WTC11 (cell line): ENCODE measurements around the gene G6PC3. TPM values are rescaled to one million over a fixed set of nuclear protein-coding genes. Genes with fewer than 3 reads are reported as not detected.

Source experiments
- ATAC-seq: fragments of 200-7000 bp; cut with Tn5 transposase; 2 replicates; pipeline ENCODE4 v1.10.0; 2021; ENCODE audit warnings: mild to moderate bottlenecking, moderate library complexity
- CTCF ChIA-PET: fragments of 300-600 bp; sonication (Branson Sonifier 250); formaldehyde crosslinking; loops from one replicate; lab custom pipeline; 2021; ENCODE audit warnings: antibody characterized with exemption; lab: Charles Lee
- POLR2A ChIA-PET: fragments of 350-600 bp; sonication (Branson Sonifier 250); formaldehyde crosslinking; loops from one replicate; lab custom pipeline; 2021; ENCODE audit warnings: antibody characterized with exemption; lab: Charles Lee
- DNase-seq: peaks from one replicate; pipeline ENCODE4 v3.0.0; 2021; ENCODE audit warnings: low spot score
- H3K27ac Mint-ChIP-seq: 2 replicates; pipeline ENCODE4 v1.8.0; 2021; ENCODE audit warnings: mixed read lengths
- H3K27me3 Mint-ChIP-seq: 2 replicates; pipeline ENCODE4 v1.8.0; 2021; ENCODE audit warnings: low read depth, mild to moderate bottlenecking, moderate library complexity, mixed read lengths
- H3K36me3 Mint-ChIP-seq: 2 replicates; pipeline ENCODE4 v1.8.0; 2021; ENCODE audit warnings: mixed read lengths
- H3K4me1 Mint-ChIP-seq: 2 replicates; pipeline ENCODE4 v1.8.0; 2022; ENCODE audit warnings: mixed read lengths
- H3K4me3 Mint-ChIP-seq: 2 replicates; pipeline ENCODE4 v1.8.0; 2021; ENCODE audit warnings: mild to moderate bottlenecking, moderate library complexity, mixed read lengths
- H3K9me3 Mint-ChIP-seq: 2 replicates; pipeline ENCODE4 v1.8.0; 2021; ENCODE audit warnings: mixed read lengths
- ATF3 ChIP-seq: sonication (generic); formaldehyde crosslinking; conservative IDR thresholded peaks from 2 replicates; pipeline ENCODE4 v1.8.1; 2022; ENCODE audit warnings: mild to moderate bottlenecking, missing genetic modification reagents
- CDX4 ChIP-seq: fragments of 250-450 bp; sonication (Bioruptor Pico); IDR thresholded peaks from 2 replicates; pipeline ENCODE4 v1.9.0; 2021; ENCODE audit warnings: moderate library complexity, mild to moderate bottlenecking, inconsistent platforms, borderline replicate concordance
- CREM ChIP-seq: sonication (generic); formaldehyde crosslinking; IDR thresholded peaks from 2 replicates; pipeline ENCODE4 v1.8.1; 2022; ENCODE audit warnings: mild to moderate bottlenecking, missing genetic modification reagents, moderate library complexity
- E2F1 ChIP-seq: sonication (generic); formaldehyde crosslinking; IDR thresholded peaks from 2 replicates; pipeline ENCODE4 v1.8.0; 2022; ENCODE audit warnings: mild to moderate bottlenecking, missing genetic modification reagents
- ELF4 ChIP-seq: sonication (generic); formaldehyde crosslinking; IDR thresholded peaks from 2 replicates; pipeline ENCODE4 v1.8.1; 2022; ENCODE audit warnings: low read depth, mild to moderate bottlenecking, moderate library complexity, missing genetic modification reagents
- FOXJ3 ChIP-seq: sonication (generic); formaldehyde crosslinking; IDR thresholded peaks from 2 replicates; pipeline ENCODE4 v1.9.0; 2021; ENCODE audit warnings: missing genetic modification reagents, mild to moderate bottlenecking, borderline replicate concordance
- JAZF1 ChIP-seq: fragments of 250-450 bp; sonication (Bioruptor Pico); IDR thresholded peaks from 2 replicates; pipeline ENCODE4 v1.9.0; 2021; ENCODE audit warnings: moderate library complexity, mild to moderate bottlenecking, inconsistent platforms
- MLX ChIP-seq: sonication (generic); formaldehyde crosslinking; IDR thresholded peaks from 2 replicates; pipeline ENCODE4 v1.8.1; 2023; ENCODE audit warnings: mild to moderate bottlenecking, missing genetic modification reagents, moderate library complexity
- NR1H2 ChIP-seq: sonication (generic); formaldehyde crosslinking; IDR thresholded peaks from 2 replicates; pipeline ENCODE4 v1.9.0; 2021; ENCODE audit warnings: mild to moderate bottlenecking, moderate library complexity, missing genetic modification reagents
- SMAD3 ChIP-seq: sonication (generic); formaldehyde crosslinking; IDR thresholded peaks from 2 replicates; pipeline ENCODE4 v1.8.0; 2022; ENCODE audit warnings: missing genetic modification reagents, mild to moderate bottlenecking, borderline replicate concordance
- SP1 ChIP-seq: sonication (generic); formaldehyde crosslinking; conservative IDR thresholded peaks from 2 replicates; pipeline ENCODE4 v1.8.1; 2022; ENCODE audit warnings: missing genetic modification reagents
- TEAD4 ChIP-seq: sonication (generic); formaldehyde crosslinking; IDR thresholded peaks from 2 replicates; pipeline ENCODE4 v1.8.0; 2022; ENCODE audit warnings: mild to moderate bottlenecking, missing genetic modification reagents
- ZBTB43 ChIP-seq: sonication (generic); formaldehyde crosslinking; IDR thresholded peaks from 2 replicates; pipeline ENCODE4 v1.8.1; 2023; ENCODE audit warnings: mild to moderate bottlenecking, missing genetic modification reagents
- ZNF121 ChIP-seq: sonication (generic); formaldehyde crosslinking; IDR thresholded peaks from 2 replicates; pipeline ENCODE4 v1.8.0; 2023; ENCODE audit warnings: missing genetic modification reagents
- ZNF138 ChIP-seq: sonication (generic); formaldehyde crosslinking; conservative IDR thresholded peaks from 2 replicates; pipeline ENCODE4 v1.8.1; 2022; ENCODE audit warnings: mild to moderate bottlenecking, moderate library complexity, missing genetic modification reagents
- ZNF317 ChIP-seq: sonication (generic); formaldehyde crosslinking; IDR thresholded peaks from 2 replicates; pipeline ENCODE4 v1.8.1; 2023; ENCODE audit warnings: low read depth, mild to moderate bottlenecking, moderate library complexity, missing genetic modification reagents, borderline replicate concordance
- ZNF423 ChIP-seq: fragments of 250-450 bp; sonication (Bioruptor Pico); IDR thresholded peaks from 2 replicates; pipeline ENCODE4 v2.1.2; 2022; ENCODE audit warnings: mild to moderate bottlenecking, moderate library complexity
- total RNA-seq: library from RNA; stranded (reverse); gene quantifications from 3 replicates; pipeline ENCODE4 v1.2.3, GENCODE V29; 2021
- TF ChIP-seq, protein P1 (sequence below): fragments of 250-450 bp; sonication (Bioruptor Pico); IDR thresholded peaks from 2 replicates; pipeline ENCODE4 v1.8.0; 2021; ENCODE audit warnings: mild to moderate bottlenecking
- TF ChIP-seq, protein P2 (sequence below): sonication (generic); formaldehyde crosslinking; IDR thresholded peaks from 2 replicates; pipeline ENCODE4 v1.8.1; 2022; ENCODE audit warnings: missing genetic modification reagents, borderline replicate concordance
- TF ChIP-seq, protein P3 (sequence below): sonication (generic); formaldehyde crosslinking; IDR thresholded peaks from 2 replicates; pipeline ENCODE4 v1.8.1; 2022; ENCODE audit warnings: low read depth, mild to moderate bottlenecking, moderate library complexity, missing genetic modification reagents, borderline replicate concordance
- TF ChIP-seq, protein P4 (sequence below): sonication (generic); formaldehyde crosslinking; IDR thresholded peaks from 2 replicates; pipeline ENCODE4 v1.8.1; 2023; ENCODE audit warnings: mild to moderate bottlenecking, moderate library complexity, missing genetic modification reagents

The G6PC3 gene
- total RNA-seq, 1 experiment from 2014 or later = 121 TPM

DNA sequence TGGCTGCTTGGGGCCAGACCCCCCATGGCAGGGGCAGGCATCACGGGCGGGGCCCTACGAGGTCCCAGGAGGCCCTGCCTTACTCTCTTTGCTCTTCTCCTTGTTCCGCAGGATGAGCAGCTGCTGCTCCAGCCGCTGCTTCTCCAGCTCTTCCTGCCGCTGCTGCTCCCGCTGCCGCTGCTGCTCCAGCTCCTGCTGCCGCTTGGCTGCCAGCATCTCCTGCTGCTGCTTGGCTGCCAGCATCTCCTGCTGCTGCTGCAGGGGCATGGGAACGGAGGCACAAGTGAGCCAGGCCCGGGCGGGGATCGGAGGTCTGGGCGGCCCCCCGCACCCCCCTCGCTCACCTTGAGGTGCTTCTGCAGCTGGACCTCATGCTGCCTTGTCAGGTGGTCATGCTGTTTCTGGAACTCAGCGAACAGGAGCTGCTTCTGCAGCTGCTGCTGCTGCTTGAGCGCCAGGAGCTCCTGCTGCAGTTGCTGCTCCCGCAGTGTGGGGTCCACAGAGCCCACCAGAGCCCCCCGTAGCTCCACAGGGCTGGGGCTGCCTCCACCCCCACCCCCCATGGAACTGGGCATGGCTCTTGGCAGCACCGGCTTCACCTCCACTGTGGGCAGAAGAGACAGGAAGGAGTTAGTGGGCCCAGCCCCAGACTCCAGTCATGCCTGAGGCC, 22.8 kb downstream of the G6PC3 start (continued):
- TF ChIP-seq, protein P1, sequence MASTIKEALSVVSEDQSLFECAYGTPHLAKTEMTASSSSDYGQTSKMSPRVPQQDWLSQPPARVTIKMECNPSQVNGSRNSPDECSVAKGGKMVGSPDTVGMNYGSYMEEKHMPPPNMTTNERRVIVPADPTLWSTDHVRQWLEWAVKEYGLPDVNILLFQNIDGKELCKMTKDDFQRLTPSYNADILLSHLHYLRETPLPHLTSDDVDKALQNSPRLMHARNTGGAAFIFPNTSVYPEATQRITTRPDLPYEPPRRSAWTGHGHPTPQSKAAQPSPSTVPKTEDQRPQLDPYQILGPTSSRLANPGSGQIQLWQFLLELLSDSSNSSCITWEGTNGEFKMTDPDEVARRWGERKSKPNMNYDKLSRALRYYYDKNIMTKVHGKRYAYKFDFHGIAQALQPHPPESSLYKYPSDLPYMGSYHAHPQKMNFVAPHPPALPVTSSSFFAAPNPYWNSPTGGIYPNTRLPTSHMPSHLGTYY = no peak
- TF ChIP-seq E2F1 = no peak
- TF ChIP-seq TEAD4 = no peak
- TF ChIP-seq NR1H2 = no peak
- no peak for TF ChIP-seq CREM (CRISPR knock-in tag)
- TF ChIP-seq ZBTB43 = no peak
- peak; percentile 25; the same call in 1 of the 2 replicates for TF ChIP-seq ZNF423 (CRISPR knock-in tag)

DNA sequence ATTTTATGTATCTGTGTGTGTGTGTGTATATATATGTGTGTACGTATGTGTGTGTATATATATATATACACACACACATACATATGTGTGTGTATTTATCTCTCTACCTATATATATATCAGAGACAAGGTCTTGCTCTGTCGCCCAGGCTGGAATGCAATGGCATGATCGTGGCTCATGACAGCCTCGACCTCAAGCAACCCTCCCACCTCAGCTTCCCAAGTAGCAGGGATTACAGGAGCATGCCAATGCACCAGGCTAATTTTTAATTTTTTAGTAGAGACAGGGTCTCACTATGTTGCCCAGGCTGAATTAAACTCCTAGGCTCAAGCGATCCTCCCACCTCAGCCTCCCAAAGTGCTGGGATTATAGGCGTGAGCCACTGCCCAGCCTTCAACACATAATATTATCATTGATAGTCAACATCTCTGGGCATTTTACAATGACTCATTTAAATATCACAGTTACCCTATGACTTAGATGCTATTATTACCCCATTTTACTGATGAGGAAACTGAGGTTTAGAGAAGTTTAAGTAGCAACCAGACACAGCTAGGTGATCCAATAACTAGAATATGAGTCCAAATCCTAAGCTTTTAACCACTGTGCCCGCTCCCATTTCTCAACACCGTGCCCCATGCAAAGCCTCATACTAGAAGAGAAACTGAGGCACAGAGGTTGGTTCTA, 24.3 kb downstream of the G6PC3 start:
- TF ChIP-seq MLX (CRISPR knock-in tag) (no peak), TEAD4 (no peak), ZNF121 (CRISPR knock-in tag) (peak; percentile 91; the same call in 1 of the 2 replicates), FOXJ3 (CRISPR knock-in tag) (no peak)
- TF ChIP-seq, protein P2, sequence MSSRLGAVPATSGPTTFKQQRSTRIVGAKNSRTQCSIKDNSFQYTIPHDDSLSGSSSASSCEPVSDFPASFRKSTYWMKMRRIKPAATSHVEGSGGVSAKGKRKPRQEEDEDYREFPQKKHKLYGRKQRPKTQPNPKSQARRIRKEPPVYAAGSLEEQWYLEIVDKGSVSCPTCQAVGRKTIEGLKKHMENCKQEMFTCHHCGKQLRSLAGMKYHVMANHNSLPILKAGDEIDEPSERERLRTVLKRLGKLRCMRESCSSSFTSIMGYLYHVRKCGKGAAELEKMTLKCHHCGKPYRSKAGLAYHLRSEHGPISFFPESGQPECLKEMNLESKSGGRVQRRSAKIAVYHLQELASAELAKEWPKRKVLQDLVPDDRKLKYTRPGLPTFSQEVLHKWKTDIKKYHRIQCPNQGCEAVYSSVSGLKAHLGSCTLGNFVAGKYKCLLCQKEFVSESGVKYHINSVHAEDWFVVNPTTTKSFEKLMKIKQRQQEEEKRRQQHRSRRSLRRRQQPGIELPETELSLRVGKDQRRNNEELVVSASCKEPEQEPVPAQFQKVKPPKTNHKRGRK (CRISPR knock-in tag) = no peak
- TF ChIP-seq, protein P3, sequence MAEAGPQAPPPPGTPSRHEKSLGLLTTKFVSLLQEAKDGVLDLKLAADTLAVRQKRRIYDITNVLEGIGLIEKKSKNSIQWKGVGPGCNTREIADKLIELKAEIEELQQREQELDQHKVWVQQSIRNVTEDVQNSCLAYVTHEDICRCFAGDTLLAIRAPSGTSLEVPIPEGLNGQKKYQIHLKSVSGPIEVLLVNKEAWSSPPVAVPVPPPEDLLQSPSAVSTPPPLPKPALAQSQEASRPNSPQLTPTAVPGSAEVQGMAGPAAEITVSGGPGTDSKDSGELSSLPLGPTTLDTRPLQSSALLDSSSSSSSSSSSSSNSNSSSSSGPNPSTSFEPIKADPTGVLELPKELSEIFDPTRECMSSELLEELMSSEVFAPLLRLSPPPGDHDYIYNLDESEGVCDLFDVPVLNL (CRISPR knock-in tag) = no peak
- DNase-seq (no peak), ATAC-seq (no peak)
- POLR2A ChIA-PET = interaction anchor here (0.7 to 1.9 kb wide), 5 partner anchors 8 to 91 kb away, joined by 3 to 13 read pairs (median 6); partner anchors contain the start of genes G6PC3, HDAC5 and TMUB2
- Mint-ChIP-seq H3K4me3 (peak overlapping the region; percentile 73; the same call in 1 of the 2 replicates), H3K36me3 (peaks cover 9% of the 10 kb centered on the region; the same call in 1 of the 2 replicates), H3K9me3 (no peaks in the 10 kb centered on the region), H3K27ac (peak overlapping the region; percentile 49), H3K4me1 (peaks cover 36% of the 10 kb centered on the region), H3K27me3 (no peaks in the 10 kb centered on the region)
- CTCF ChIA-PET = interaction anchor here (0.5 to 10.3 kb wide), 15 partner anchors 8 to 305 kb away, joined by 3 to 116 read pairs (median 4); partner anchors contain the start of gene HDAC5

GRCh38 chr17:44095388-44095646, 24.8 kb downstream of the G6PC3 start:
- Mint-ChIP-seq H3K4me1 (peaks cover 36% of the 10 kb centered on the region), H3K9me3 (no peaks in the 10 kb centered on the region), H3K36me3 (peaks cover 9% of the 10 kb centered on the region; the same call in 1 of the 2 replicates), H3K27me3 (no peaks in the 10 kb centered on the region), H3K27ac (peak overlapping the region; percentile 49), H3K4me3 (peak overlapping the region; percentile 73)
- DNase-seq (no peak), ATAC-seq (peak; percentile 4)
- CTCF ChIA-PET = interaction anchor here (0.5 to 10.3 kb wide), 17 partner anchors 9 to 306 kb away, joined by 3 to 116 read pairs (median 4); partner anchors contain the start of gene HDAC5
- POLR2A ChIA-PET = interaction anchor here (0.7 to 1.9 kb wide), 5 partner anchors 8 to 91 kb away, joined by 3 to 13 read pairs (median 6); partner anchors contain the start of genes G6PC3, HDAC5 and TMUB2
- TF ChIP-seq SP1 (CRISPR knock-in tag) (no peak), ATF3 (CRISPR knock-in tag) (no peak), SMAD3 (CRISPR knock-in tag) (no peak), ELF4 (CRISPR knock-in tag) (no peak), CDX4 (CRISPR knock-in tag) (no peak), ZNF317 (no peak), ZNF138 (CRISPR knock-in tag) (no peak), JAZF1 (CRISPR knock-in tag) (no peak)
- TF ChIP-seq, protein P4, sequence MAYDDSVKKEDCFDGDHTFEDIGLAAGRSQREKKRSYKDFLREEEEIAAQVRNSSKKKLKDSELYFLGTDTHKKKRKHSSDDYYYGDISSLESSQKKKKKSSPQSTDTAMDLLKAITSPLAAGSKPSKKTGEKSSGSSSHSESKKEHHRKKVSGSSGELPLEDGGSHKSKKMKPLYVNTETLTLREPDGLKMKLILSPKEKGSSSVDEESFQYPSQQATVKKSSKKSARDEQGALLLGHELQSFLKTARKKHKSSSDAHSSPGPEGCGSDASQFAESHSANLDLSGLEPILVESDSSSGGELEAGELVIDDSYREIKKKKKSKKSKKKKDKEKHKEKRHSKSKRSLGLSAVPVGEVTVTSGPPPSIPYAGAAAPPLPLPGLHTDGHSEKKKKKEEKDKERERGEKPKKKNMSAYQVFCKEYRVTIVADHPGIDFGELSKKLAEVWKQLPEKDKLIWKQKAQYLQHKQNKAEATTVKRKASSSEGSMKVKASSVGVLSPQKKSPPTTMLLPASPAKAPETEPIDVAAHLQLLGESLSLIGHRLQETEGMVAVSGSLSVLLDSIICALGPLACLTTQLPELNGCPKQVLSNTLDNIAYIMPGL (CRISPR knock-in tag) = no peak
